GM12878 (cell line): ENCODE results near the gene MRPL38. TPM values are rescaled to one million over a fixed set of nuclear protein-coding genes. Genes with fewer than 3 reads are reported as not detected.

Source experiments
- ASH2L ChIP-seq: fragments of 300-600, 200-600 bp; sonication (generic); IDR thresholded peaks from 2 replicates; pipeline ENCODE4 v1.6.1; 2017; ENCODE audit warnings: low read depth, mild to moderate bottlenecking, borderline replicate concordance
- BCLAF1 ChIP-seq: fragments of 450-650 bp; IDR thresholded peaks from 2 replicates; pipeline ENCODE4 v1.6.1; 2017; ENCODE audit warnings: antibody characterized with exemption, mild to moderate bottlenecking, moderate library complexity
- BRCA1 ChIP-seq: IDR thresholded peaks from 2 replicates; pipeline ENCODE4 v1.6.1; 2011; ENCODE audit warnings: low read depth, low read length, improper control_type of control experiment
- CBFB ChIP-seq: IDR thresholded peaks from 2 replicates; pipeline ENCODE4 v1.6.1; 2016; ENCODE audit warnings: antibody characterized with exemption, low read depth
- E2F8 ChIP-seq: fragments of 450-650 bp; IDR thresholded peaks from 2 replicates; pipeline ENCODE4 v1.6.1; 2018; ENCODE audit warnings: mild to moderate bottlenecking, low read depth, moderate library complexity; ENCODE audit not compliant: partially characterized antibody
- HCFC1 ChIP-seq: fragments of 150-350 bp; IDR thresholded peaks from 2 replicates; pipeline ENCODE4 v1.6.1; 2014; ENCODE audit warnings: low read length
- JUNB ChIP-seq: IDR thresholded peaks from 2 replicates; pipeline ENCODE4 v1.6.1; 2016; ENCODE audit warnings: antibody characterized with exemption, mild to moderate bottlenecking
- KLF5 ChIP-seq: fragments of 450-650 bp; IDR thresholded peaks from 2 replicates; pipeline ENCODE4 v1.6.1; 2014; ENCODE audit warnings: mild to moderate bottlenecking; ENCODE audit not compliant: partially characterized antibody
- PBX3 ChIP-seq: IDR thresholded peaks from 2 replicates; pipeline ENCODE4 v1.6.1; 2011; ENCODE audit warnings: mild to moderate bottlenecking, low read depth, low read length, moderate library complexity; ENCODE audit not compliant: insufficient replicate concordance
- YY1 ChIP-seq: IDR thresholded peaks from 2 replicates; pipeline ENCODE4 v1.6.1; 2011; ENCODE audit warnings: low read depth, mild to moderate bottlenecking, low read length
- ZBTB4 ChIP-seq: fragments of 450-650 bp; formaldehyde crosslinking; IDR thresholded peaks from 2 replicates; pipeline ENCODE4 v1.4.0; 2022; ENCODE audit warnings: mild to moderate bottlenecking, moderate library complexity
- ZNF217 ChIP-seq: fragments of 450-650 bp; IDR thresholded peaks from 2 replicates; pipeline ENCODE4 v1.6.1; 2017; ENCODE audit warnings: antibody characterized with exemption, mild to moderate bottlenecking
- ZNF24 ChIP-seq: fragments of 450-650 bp; IDR thresholded peaks from 2 replicates; pipeline ENCODE4 v1.6.1; 2017; ENCODE audit warnings: antibody characterized with exemption, mild to moderate bottlenecking
- ZSCAN29 ChIP-seq: fragments of 450-650 bp; IDR thresholded peaks from 2 replicates; pipeline ENCODE4 v1.6.1; 2017; ENCODE audit warnings: mild to moderate bottlenecking, moderate library complexity
- polyA plus RNA-seq, 11 experiments: library from polyadenylated mRNA; depleted of rRNA in 4 of 11; unstranded in 6 of 11; stranded (reverse) in 5 of 11; fragments of >200 nt; fragmentation: Nextera tagmentation in 4 of 11; fragmentation: Illumina TruSeq in 1 of 11; extraction: Ambion mirVana in 4 of 11; extraction: Trizol in 1 of 11; gene quantifications; 1 replicate in 1 of 11; 2 replicates in 10 of 11; pipeline versions ENCODE4 v1.2.1 to v1.2.3, GENCODE V29; 2011 to 2016; ENCODE audit warnings: inconsistent platforms in 2 of 11, missing spikeins in 2 of 11, low read depth in 1 of 11
- total RNA-seq, 4 experiments: library from RNA; depleted of rRNA in 3 of 4; stranded (reverse); fragments of >200 nt in 3 of 4; fragmentation: Illumina TruSeq in 1 of 4; extraction: Trizol in 1 of 4; gene quantifications; 2 replicates each; pipeline versions ENCODE4 v1.2.1 to v1.2.3, GENCODE V29; 2013 to 2021
- TF ChIP-seq, protein P1 (sequence below), 3 experiments: IDR thresholded peaks in 2 of 3; conservative IDR thresholded peaks in 1 of 3; 2 replicates each; pipeline ENCODE4 v1.5.1; 2011; ENCODE audit warnings: low read depth in 3 of 3, low read length in 3 of 3, mild to moderate bottlenecking in 3 of 3, control low read depth in 2 of 3, moderate library complexity in 2 of 3, inconsistent platforms in 1 of 3, mixed read lengths in 1 of 3; ENCODE audit not compliant: control insufficient read depth in 2 of 3, insufficient read depth in 1 of 3; ENCODE audit errors: extremely low read depth in 1 of 3

MRPL38 gene
- total and polyA plus RNA-seq, 10 of the 15 experiments (the other 5 are each of a cell fraction or from before 2014, with no cell fraction given): 6.6 to 205 (median 53.1) TPM

- TF ChIP-seq KLF5 (no peak), HCFC1 (no peak), E2F8 (no peak), JUNB (no peak), ZNF24 (no peak), BCLAF1 (0 out of 2 replicates have a peak, but pooled peaks have one; percentile 44), ZBTB4 (CRISPR knock-in tag) (no peak), ASH2L (no peak), ZSCAN29 (no peak), BRCA1 (no peak), YY1 (peak; percentile 92), PBX3 (no peak), CBFB (0 out of 2 replicates have a peak, but pooled peaks have one; percentile 21), ZNF217 (peak; percentile 28; the same call in 1 of the 2 replicates)
- TF ChIP-seq, protein P1, sequence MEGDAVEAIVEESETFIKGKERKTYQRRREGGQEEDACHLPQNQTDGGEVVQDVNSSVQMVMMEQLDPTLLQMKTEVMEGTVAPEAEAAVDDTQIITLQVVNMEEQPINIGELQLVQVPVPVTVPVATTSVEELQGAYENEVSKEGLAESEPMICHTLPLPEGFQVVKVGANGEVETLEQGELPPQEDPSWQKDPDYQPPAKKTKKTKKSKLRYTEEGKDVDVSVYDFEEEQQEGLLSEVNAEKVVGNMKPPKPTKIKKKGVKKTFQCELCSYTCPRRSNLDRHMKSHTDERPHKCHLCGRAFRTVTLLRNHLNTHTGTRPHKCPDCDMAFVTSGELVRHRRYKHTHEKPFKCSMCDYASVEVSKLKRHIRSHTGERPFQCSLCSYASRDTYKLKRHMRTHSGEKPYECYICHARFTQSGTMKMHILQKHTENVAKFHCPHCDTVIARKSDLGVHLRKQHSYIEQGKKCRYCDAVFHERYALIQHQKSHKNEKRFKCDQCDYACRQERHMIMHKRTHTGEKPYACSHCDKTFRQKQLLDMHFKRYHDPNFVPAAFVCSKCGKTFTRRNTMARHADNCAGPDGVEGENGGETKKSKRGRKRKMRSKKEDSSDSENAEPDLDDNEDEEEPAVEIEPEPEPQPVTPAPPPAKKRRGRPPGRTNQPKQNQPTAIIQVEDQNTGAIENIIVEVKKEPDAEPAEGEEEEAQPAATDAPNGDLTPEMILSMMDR (IDR thresholded peaks at IDR 0.05 in 2 of 3, conservative IDR thresholded peaks at IDR 0.05 in 1 of 3; ENCODE audit: control insufficient read depth in 2 of 3, extremely low read depth in 1 of 3, insufficient read depth in 1 of 3, low read depth in 3 of 3, low read length in 3 of 3): peak; percentile 27 to 74 (median 39); a peak in 4 of 6 replicates
These were observed 8.1 kb downstream of the MRPL38 start, which contains the start of gene TRIM65 (continued) for GRCh38 chr17:75896415-75897159.
